OCI-LY1 (cell line): ENCODE measurements around the gene STRIP2.

Source experiments
- EZH2 ChIP-seq: fragments of 200-600 bp; sonication (generic), shearing (Covaris generic); IDR thresholded peaks from 2 replicates; pipeline ENCODE4 v1.8.0; 2017; ENCODE audit warnings: borderline replicate concordance, mixed run types, mild to moderate bottlenecking, antibody characterized with exemption, low read length, moderate library complexity, mixed read lengths
- TF ChIP-seq, protein P1 (sequence below): fragments of 200-600 bp; sonication (generic), shearing (Covaris generic); IDR thresholded peaks from 2 replicates; pipeline ENCODE4 v1.5.1; 2017; ENCODE audit warnings: mild to moderate bottlenecking, antibody characterized with exemption, low read length, moderate library complexity, mixed read lengths

- TF ChIP-seq, protein P1, sequence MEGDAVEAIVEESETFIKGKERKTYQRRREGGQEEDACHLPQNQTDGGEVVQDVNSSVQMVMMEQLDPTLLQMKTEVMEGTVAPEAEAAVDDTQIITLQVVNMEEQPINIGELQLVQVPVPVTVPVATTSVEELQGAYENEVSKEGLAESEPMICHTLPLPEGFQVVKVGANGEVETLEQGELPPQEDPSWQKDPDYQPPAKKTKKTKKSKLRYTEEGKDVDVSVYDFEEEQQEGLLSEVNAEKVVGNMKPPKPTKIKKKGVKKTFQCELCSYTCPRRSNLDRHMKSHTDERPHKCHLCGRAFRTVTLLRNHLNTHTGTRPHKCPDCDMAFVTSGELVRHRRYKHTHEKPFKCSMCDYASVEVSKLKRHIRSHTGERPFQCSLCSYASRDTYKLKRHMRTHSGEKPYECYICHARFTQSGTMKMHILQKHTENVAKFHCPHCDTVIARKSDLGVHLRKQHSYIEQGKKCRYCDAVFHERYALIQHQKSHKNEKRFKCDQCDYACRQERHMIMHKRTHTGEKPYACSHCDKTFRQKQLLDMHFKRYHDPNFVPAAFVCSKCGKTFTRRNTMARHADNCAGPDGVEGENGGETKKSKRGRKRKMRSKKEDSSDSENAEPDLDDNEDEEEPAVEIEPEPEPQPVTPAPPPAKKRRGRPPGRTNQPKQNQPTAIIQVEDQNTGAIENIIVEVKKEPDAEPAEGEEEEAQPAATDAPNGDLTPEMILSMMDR, result no peak
- no peak for TF ChIP-seq EZH2
These were observed 42.6 kb upstream of the STRIP2 start for GRCh38 chr7:129391546-129392171.
